ENCODE data around the gene PITPNB.

PITPNB gene

GRCh38 chr22:27919942-27920755, 1.1 kb upstream of the PITPNB start:
- Histone ChIP-seq H3K4me3 (ENCODE audit: low read length in 2 of 2) (peak overlapping the region; percentile 92 to 93), H3K9ac (ENCODE audit: low read depth in 1 of 2, low read length in 2 of 2) (peak overlapping the region; percentile 95 to 97), H3K27ac (ENCODE audit: low read depth in 2 of 2, low read length in 2 of 2) (peak overlapping the region; percentile 95), H3K9me3 (ENCODE audit: control insufficient read depth in 2 of 2, low read length in 2 of 2) (no peaks in the 10 kb centered on the region), H3K27me3 (ENCODE audit: control insufficient read depth in 2 of 2, insufficient read depth in 2 of 2, low read length in 2 of 2) (no peaks in the 10 kb centered on the region), H3K36me3 (ENCODE audit: control insufficient read depth in 2 of 2, insufficient read depth in 2 of 2, low read length in 2 of 2) (no peaks in the 10 kb centered on the region), H3K4me1 (ENCODE audit: control insufficient read depth in 2 of 2, insufficient read depth in 2 of 2, low read length in 2 of 2) (peaks cover 8 to 19% of the 10 kb centered on the region in 2 donors)

DNA sequence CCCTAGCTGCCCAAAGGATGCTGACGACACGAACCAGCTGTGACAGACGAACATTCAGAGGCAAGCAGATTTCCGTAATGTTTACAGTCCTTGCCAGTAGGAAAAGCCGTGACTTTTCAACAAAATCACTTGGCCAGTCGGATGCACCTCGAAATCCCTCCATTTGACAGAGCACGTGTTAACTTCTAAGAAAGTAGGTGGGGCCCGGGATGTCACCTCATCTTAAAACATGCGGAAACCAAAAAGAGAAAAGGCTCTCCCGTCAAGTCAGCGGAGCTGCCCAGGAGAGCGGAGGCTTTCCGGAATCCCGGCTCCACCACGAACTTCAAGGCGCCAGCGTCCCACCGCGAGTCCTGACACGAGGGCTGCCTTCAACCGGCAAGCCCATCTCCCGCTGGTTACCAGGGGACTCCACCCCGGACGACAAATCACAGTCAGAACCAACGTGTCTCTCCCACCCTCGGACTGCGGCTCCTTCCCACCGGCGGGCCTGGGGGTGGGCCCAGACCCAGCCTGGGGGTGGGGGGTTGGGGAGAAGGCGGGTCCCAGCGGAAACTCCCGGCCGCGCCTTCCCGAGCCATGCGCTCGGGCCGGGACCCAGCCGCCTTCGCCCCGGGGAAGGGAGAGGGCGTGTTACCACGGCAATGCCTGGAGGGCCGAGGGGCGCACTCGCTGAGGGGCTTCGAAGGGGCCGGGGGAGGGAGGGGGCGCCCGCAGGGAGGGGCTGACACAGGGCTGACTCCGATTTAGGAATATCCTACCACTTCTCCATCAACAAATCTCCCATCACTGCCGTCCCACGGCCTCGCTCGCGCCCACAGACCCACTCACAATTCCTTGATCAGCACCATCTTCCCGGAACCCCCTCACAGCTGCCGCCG, 475 bp downstream of the PITPNB start:
- H3K4me3 ChIP-seq (ENCODE audit: low read length in 2 of 2), result peak overlapping the region; percentile 91 to 92
- H3K9me3 ChIP-seq (ENCODE audit: control insufficient read depth in 2 of 2, low read length in 2 of 2), result no peaks in the 10 kb centered on the region
- no peaks in the 10 kb centered on the region for H3K36me3 ChIP-seq (ENCODE audit: control insufficient read depth in 2 of 2, insufficient read depth in 2 of 2, low read length in 2 of 2)
- H3K27me3 ChIP-seq (ENCODE audit: control insufficient read depth in 2 of 2, insufficient read depth in 2 of 2, low read length in 2 of 2), result no peaks in the 10 kb centered on the region
- H3K9ac ChIP-seq (ENCODE audit: low read depth in 1 of 2, low read length in 2 of 2), result peak overlapping the region; percentile 75 to 85
- H3K27ac ChIP-seq (ENCODE audit: low read depth in 2 of 2, low read length in 2 of 2), result peak overlapping the region; percentile 84 to 95
- H3K4me1 ChIP-seq (ENCODE audit: control insufficient read depth in 2 of 2, insufficient read depth in 2 of 2, low read length in 2 of 2), result peaks cover 12 to 24% of the 10 kb centered on the region in 2 donors

DNA sequence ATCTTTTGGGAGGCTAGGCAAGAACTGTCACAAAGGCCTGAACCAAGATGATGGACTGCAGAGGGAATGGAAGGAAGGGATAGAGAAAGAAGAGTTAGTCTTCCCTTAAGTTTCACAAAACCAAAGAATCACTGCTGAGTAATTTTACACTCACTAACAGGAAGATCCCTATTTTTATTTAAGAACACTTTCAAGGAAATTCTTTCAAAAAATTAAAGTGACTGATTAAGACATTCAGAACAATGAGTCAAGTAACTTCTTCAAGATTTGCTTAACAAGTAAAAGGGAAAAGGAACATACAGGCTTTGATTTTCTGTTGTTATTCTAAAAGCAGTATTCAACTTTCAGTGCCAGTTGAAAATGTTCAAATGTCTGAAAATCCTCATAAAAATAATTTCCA, 3.1 kb downstream of the PITPNB start:
- no peak overlapping the region for H3K27ac ChIP-seq (ENCODE audit: low read depth in 2 of 2, low read length in 2 of 2)
- peaks cover 18 to 31% of the 10 kb centered on the region in 2 donors for H3K4me1 ChIP-seq (ENCODE audit: control insufficient read depth in 2 of 2, insufficient read depth in 2 of 2, low read length in 2 of 2)
- no peak overlapping the region for H3K9ac ChIP-seq (ENCODE audit: low read depth in 1 of 2, low read length in 2 of 2)
- H3K27me3 ChIP-seq (ENCODE audit: control insufficient read depth in 2 of 2, insufficient read depth in 2 of 2, low read length in 2 of 2), result no peaks in the 10 kb centered on the region
- H3K36me3 ChIP-seq (ENCODE audit: control insufficient read depth in 2 of 2, insufficient read depth in 2 of 2, low read length in 2 of 2), result no peaks in the 10 kb centered on the region
- no peak overlapping the region for H3K4me3 ChIP-seq (ENCODE audit: low read length in 2 of 2)
- H3K9me3 ChIP-seq (ENCODE audit: control insufficient read depth in 2 of 2, low read length in 2 of 2), result no peaks in the 10 kb centered on the region

DNA sequence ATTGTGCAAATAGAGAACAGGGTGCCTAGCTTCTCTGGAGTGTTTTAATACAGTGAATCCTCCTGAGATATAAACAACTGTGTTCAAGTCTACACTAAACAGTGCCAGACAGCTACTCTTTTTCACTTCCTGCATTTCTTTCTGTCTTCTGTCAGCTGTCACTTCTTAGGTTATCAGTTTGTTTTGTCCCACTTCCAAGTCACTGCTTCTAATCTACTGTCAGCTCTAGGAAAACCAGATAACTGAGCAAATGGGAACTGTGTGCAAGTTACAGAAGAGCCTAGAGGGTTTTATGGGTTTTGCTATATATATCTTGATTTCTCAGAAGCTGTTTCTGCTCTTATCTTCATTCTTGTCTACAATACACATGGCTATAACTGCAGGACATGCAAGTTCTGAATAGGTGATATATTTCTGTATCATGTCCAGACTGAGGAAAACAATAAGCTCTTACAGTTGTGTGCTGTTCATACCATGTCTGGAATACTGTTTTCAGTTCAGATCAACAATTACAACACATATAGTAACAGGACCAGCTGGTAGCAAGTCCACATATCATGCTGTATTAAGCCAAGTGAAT, 5.8 kb downstream of the PITPNB start:
- Histone ChIP-seq H3K4me3 (ENCODE audit: low read length in 2 of 2) (no peak overlapping the region), H3K36me3 (ENCODE audit: control insufficient read depth in 2 of 2, insufficient read depth in 2 of 2, low read length in 2 of 2) (peaks cover 5 to 13% of the 10 kb centered on the region in 2 donors), H3K9me3 (ENCODE audit: control insufficient read depth in 2 of 2, low read length in 2 of 2) (no peaks in the 10 kb centered on the region), H3K27me3 (ENCODE audit: control insufficient read depth in 2 of 2, insufficient read depth in 2 of 2, low read length in 2 of 2) (no peaks in the 10 kb centered on the region), H3K27ac (ENCODE audit: low read depth in 2 of 2, low read length in 2 of 2) (no peak overlapping the region), H3K4me1 (ENCODE audit: control insufficient read depth in 2 of 2, insufficient read depth in 2 of 2, low read length in 2 of 2) (peaks cover 14 to 20% of the 10 kb centered on the region in 2 donors), H3K9ac (ENCODE audit: low read depth in 1 of 2, low read length in 2 of 2) (peak overlapping the region in 1 of 2 donors; percentile 5)

- Histone ChIP-seq H3K36me3 (ENCODE audit: control insufficient read depth in 2 of 2, insufficient read depth in 2 of 2, low read length in 2 of 2) (peaks cover 12 to 22% of the 10 kb centered on the region in 2 donors), H3K27me3 (ENCODE audit: control insufficient read depth in 2 of 2, insufficient read depth in 2 of 2, low read length in 2 of 2) (no peaks in the 10 kb centered on the region), H3K4me3 (ENCODE audit: low read length in 2 of 2) (no peak overlapping the region), H3K27ac (ENCODE audit: low read depth in 2 of 2, low read length in 2 of 2) (no peak overlapping the region), H3K4me1 (ENCODE audit: control insufficient read depth in 2 of 2, insufficient read depth in 2 of 2, low read length in 2 of 2) (peaks cover 10 to 12% of the 10 kb centered on the region in 2 donors), H3K9me3 (ENCODE audit: control insufficient read depth in 2 of 2, low read length in 2 of 2) (no peaks in the 10 kb centered on the region), H3K9ac (ENCODE audit: low read depth in 1 of 2, low read length in 2 of 2) (no peak overlapping the region)
Observed at GRCh38 chr22:27912101-27912500, 7.0 kb downstream of the PITPNB start.

DNA sequence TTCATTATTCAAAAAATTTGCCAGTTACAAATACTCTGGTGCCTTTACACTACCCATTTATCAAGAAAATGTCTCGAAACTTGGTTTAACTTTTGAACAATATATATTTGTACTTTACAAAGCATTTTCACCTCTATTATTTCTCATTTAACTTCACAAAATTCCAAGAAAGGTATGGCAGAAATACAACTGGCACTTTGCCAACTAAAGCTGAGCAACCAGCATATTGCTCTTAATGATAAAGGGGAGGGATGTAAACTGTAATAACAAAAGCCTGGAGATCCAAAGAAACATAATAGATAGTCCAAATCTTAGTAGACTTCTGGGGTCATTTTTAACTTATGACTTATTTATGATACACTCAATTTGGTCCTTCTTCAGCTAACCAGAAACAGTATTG, 7.7 kb downstream of the PITPNB start:
- H3K27me3 ChIP-seq (ENCODE audit: control insufficient read depth in 2 of 2, insufficient read depth in 2 of 2, low read length in 2 of 2), result no peaks in the 10 kb centered on the region
- no peak overlapping the region for H3K27ac ChIP-seq (ENCODE audit: low read depth in 2 of 2, low read length in 2 of 2)
- no peaks in the 10 kb centered on the region for H3K9me3 ChIP-seq (ENCODE audit: control insufficient read depth in 2 of 2, low read length in 2 of 2)
- no peak overlapping the region for H3K9ac ChIP-seq (ENCODE audit: low read depth in 1 of 2, low read length in 2 of 2)
- peaks cover 17 to 24% of the 10 kb centered on the region in 2 donors for H3K36me3 ChIP-seq (ENCODE audit: control insufficient read depth in 2 of 2, insufficient read depth in 2 of 2, low read length in 2 of 2)
- no peak overlapping the region for H3K4me3 ChIP-seq (ENCODE audit: low read length in 2 of 2)
- peaks cover 10 to 12% of the 10 kb centered on the region in 2 donors for H3K4me1 ChIP-seq (ENCODE audit: control insufficient read depth in 2 of 2, insufficient read depth in 2 of 2, low read length in 2 of 2)

- Histone ChIP-seq H3K4me3 (ENCODE audit: low read length in 2 of 2) (no peak overlapping the region), H3K27ac (ENCODE audit: low read depth in 2 of 2, low read length in 2 of 2) (no peak overlapping the region), H3K36me3 (ENCODE audit: control insufficient read depth in 2 of 2, insufficient read depth in 2 of 2, low read length in 2 of 2) (peaks cover 20 to 29% of the 10 kb centered on the region in 2 donors)
Observed at GRCh38 chr22:27906241-27906640, 12.8 kb downstream of the PITPNB start.

DNA sequence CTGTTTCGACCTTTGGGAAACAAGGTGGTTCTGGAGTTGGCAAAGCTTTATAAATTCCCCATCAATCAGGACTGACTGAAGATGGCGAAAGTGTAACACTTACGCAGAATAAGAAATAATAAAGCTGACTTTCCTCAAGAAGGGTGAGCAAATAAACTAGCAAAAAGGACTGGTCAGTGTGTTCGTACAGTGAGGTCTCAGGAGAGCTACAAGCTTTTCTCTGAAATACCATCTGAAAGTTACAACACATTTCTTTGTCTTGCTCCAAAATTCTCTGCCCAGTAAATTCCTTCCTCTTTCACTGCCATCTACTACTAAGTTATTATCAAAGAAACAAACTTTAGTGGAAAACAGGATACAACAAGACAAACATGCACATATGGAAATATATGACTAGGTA, 13.4 kb downstream of the PITPNB start:
- Histone ChIP-seq H3K4me1 (ENCODE audit: control insufficient read depth in 2 of 2, insufficient read depth in 2 of 2, low read length in 2 of 2) (no peaks in the 10 kb centered on the region), H3K27ac (ENCODE audit: low read depth in 2 of 2, low read length in 2 of 2) (no peak overlapping the region), H3K9me3 (ENCODE audit: control insufficient read depth in 2 of 2, low read length in 2 of 2) (no peaks in the 10 kb centered on the region), H3K27me3 (ENCODE audit: control insufficient read depth in 2 of 2, insufficient read depth in 2 of 2, low read length in 2 of 2) (no peaks in the 10 kb centered on the region), H3K4me3 (ENCODE audit: low read length in 2 of 2) (no peak overlapping the region), H3K9ac (ENCODE audit: low read depth in 1 of 2, low read length in 2 of 2) (no peak overlapping the region), H3K36me3 (ENCODE audit: control insufficient read depth in 2 of 2, insufficient read depth in 2 of 2, low read length in 2 of 2) (peaks cover 22 to 30% of the 10 kb centered on the region in 2 donors)

More at GRCh38 chr22:27906241-27906640, 12.8 kb downstream of the PITPNB start:
- Histone ChIP-seq H3K27me3 (ENCODE audit: control insufficient read depth in 2 of 2, insufficient read depth in 2 of 2, low read length in 2 of 2) (no peaks in the 10 kb centered on the region), H3K9ac (ENCODE audit: low read depth in 1 of 2, low read length in 2 of 2) (no peak overlapping the region), H3K4me1 (ENCODE audit: control insufficient read depth in 2 of 2, insufficient read depth in 2 of 2, low read length in 2 of 2) (no peaks in the 10 kb centered on the region), H3K9me3 (ENCODE audit: control insufficient read depth in 2 of 2, low read length in 2 of 2) (no peaks in the 10 kb centered on the region)

- no peak overlapping the region for H3K9ac ChIP-seq (ENCODE audit: low read depth in 1 of 2, low read length in 2 of 2)
- no peak overlapping the region for H3K4me3 ChIP-seq (ENCODE audit: low read length in 2 of 2)
- H3K9me3 ChIP-seq (ENCODE audit: control insufficient read depth in 2 of 2, low read length in 2 of 2), result no peaks in the 10 kb centered on the region
- H3K27ac ChIP-seq (ENCODE audit: low read depth in 2 of 2, low read length in 2 of 2), result no peak overlapping the region
- H3K4me1 ChIP-seq (ENCODE audit: control insufficient read depth in 2 of 2, insufficient read depth in 2 of 2, low read length in 2 of 2), result no peaks in the 10 kb centered on the region
- H3K27me3 ChIP-seq (ENCODE audit: control insufficient read depth in 2 of 2, insufficient read depth in 2 of 2, low read length in 2 of 2), result no peaks in the 10 kb centered on the region
- H3K36me3 ChIP-seq (ENCODE audit: control insufficient read depth in 2 of 2, insufficient read depth in 2 of 2, low read length in 2 of 2), result peaks cover 22 to 23% of the 10 kb centered on the region in 2 donors
Observed at GRCh38 chr22:27903805-27904473, 15.1 kb downstream of the PITPNB start.
